ENCODE results near the gene MTHFD1.

- TF ChIP-seq CTCF (conservative IDR thresholded peaks at IDR 0.05) (no peak), ZFX (IDR thresholded peaks at IDR 0.05) (no peak)
These were observed 75.7 kb downstream of the MTHFD1 start for GRCh38 chr14:64463873-64464272.
